ENCODE measurements around the gene HNF1B.

Gene HNF1B

GRCh38 chr17:37677021-37677420 lies 67.8 kb downstream of the HNF1B start:
- TF ChIP-seq ZFX (IDR thresholded peaks at IDR 0.05) = no peak
- TF ChIP-seq, protein P1, sequence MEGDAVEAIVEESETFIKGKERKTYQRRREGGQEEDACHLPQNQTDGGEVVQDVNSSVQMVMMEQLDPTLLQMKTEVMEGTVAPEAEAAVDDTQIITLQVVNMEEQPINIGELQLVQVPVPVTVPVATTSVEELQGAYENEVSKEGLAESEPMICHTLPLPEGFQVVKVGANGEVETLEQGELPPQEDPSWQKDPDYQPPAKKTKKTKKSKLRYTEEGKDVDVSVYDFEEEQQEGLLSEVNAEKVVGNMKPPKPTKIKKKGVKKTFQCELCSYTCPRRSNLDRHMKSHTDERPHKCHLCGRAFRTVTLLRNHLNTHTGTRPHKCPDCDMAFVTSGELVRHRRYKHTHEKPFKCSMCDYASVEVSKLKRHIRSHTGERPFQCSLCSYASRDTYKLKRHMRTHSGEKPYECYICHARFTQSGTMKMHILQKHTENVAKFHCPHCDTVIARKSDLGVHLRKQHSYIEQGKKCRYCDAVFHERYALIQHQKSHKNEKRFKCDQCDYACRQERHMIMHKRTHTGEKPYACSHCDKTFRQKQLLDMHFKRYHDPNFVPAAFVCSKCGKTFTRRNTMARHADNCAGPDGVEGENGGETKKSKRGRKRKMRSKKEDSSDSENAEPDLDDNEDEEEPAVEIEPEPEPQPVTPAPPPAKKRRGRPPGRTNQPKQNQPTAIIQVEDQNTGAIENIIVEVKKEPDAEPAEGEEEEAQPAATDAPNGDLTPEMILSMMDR (conservative IDR thresholded peaks at IDR 0.05) = no peak
- no peak overlapping the region for H3K27ac ChIP-seq

DNA sequence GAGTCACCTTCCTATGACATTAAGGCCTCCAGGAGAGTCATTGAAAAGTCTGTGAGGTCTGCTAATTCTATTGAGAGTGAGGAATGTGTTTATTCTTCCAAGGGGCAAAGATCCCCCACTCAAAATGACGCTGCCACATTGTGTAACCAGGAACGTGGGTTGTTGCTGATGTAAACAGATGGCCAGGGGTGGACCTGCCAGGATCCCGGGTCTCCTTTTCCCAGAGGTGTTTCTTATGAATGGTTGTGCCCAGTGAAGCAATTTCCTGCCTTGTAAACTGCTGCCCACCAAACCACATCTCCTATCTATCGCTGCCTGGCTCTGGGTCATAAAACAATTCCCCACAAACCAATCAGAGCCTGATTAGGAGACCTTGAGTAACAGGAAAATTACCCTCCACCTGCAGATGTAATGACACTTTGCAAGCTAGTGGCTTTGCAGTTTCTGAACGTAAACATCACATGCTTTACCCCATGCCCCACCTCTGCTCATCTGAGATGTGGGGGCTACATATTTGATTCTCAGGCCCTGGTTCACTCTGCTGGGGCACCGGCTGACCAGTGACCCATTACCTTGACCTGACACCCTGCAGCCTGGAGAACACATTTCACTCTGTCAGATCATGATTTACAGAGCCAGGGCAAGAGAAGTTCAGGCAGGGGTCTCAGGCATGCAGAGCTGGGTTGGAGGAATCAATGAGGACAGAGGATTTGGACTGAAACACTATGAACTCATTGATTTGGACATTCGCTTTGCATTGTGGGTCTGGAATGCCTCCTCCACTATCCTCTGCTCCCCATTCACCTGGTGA lies 68.5 kb downstream of the HNF1B start:
- no peak overlapping the region for H3K27ac ChIP-seq
- TF ChIP-seq ZFX (IDR thresholded peaks at IDR 0.05) = no peak
- TF ChIP-seq, protein P1 (conservative IDR thresholded peaks at IDR 0.05) = no peak

GRCh38 chr17:37674511-37674910 lies 70.3 kb downstream of the HNF1B start:
- TF ChIP-seq, protein P1 (conservative IDR thresholded peaks at IDR 0.05) = no peak
- TF ChIP-seq ZFX (IDR thresholded peaks at IDR 0.05) = no peak
- no peak overlapping the region for H3K27ac ChIP-seq

GRCh38 chr17:37673386-37673785 lies 71.5 kb downstream of the HNF1B start:
- TF ChIP-seq, protein P1 (conservative IDR thresholded peaks at IDR 0.05) = no peak
- TF ChIP-seq ZFX (IDR thresholded peaks at IDR 0.05) = no peak
- no peak overlapping the region for H3K27ac ChIP-seq

DNA sequence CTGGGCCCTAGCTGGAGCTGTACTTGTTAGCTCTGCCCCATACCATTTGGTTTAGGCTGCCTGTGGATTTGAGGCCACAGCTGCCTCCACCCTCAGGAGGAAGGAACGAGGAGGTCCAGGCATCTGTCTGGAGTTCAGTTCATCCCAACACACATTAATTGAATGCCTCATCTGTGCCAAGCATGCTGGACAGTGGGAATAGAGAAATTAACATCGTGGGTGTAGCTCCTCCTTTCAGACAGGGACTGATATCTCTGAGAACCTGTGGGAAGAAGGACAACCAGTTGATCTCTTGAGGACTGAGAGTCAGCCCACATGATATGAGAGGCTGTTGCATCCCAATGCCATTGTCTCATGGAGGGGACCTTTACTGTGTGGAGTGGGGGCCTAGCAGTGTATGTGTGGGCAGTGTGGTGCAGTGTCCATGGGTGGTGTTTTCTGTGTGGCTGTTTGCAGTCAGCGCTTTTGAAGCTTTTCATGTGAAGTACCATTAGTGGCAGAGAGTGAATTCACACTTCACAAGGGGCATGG lies 72.2 kb downstream of the HNF1B start:
- TF ChIP-seq, protein P1 (conservative IDR thresholded peaks at IDR 0.05) = no peak
- TF ChIP-seq ZFX (IDR thresholded peaks at IDR 0.05) = no peak
- no peak overlapping the region for H3K27ac ChIP-seq

DNA sequence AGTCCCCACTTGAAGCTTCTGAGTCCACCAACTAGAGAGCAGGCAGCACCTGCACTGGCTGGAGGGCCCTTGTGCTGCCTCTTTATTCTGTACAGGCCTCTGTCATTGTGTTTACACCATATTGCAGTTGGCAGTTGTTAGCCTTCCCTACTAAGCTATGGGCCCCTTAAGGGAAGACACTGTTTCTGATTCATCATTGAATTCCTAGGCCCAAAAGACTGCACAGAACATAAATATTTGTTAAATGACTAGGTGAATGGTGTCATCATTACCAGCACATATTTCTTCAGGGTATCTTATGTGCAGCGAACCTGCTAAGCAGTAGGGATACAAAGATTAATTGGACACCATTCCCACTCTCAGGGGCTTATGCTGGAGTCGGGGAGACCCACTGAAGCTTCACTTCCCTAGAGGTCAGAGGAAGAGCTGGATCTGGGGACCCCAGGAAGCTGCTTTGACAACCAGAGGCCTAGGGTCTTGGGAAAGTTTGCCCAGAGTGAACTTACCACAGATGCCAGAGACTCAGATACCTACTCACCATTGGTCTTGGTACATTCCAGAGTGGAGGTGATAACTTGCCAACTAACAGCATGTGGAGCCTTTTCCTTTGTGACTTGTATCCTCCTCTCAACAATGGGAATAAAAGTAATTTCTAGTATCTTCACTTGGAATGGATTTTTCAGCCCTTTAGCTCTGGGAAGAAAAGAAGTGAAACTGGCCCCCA lies 72.9 kb downstream of the HNF1B start:
- H3K27ac ChIP-seq = no peak overlapping the region
- TF ChIP-seq, protein P1 (conservative IDR thresholded peaks at IDR 0.05) = no peak
- no peak for TF ChIP-seq ZFX (IDR thresholded peaks at IDR 0.05)

All from C4-2B (cell line).